HCT116 (cell line): ENCODE measurements around the gene ATXN7L1. TPM values are rescaled to one million over a fixed set of nuclear protein-coding genes. Genes with fewer than 3 reads are reported as not detected.
A peak's percentile ranks its signal among the peaks of the same experiment; 100 is the strongest.

Source experiments
- ELF1 ChIP-seq: IDR thresholded peaks from 2 replicates; pipeline ENCODE4 v1.6.1; 2012; ENCODE audit warnings: low read depth, borderline replicate concordance
- POLR2AphosphoS5 ChIP-seq: IDR thresholded peaks from 2 replicates; pipeline ENCODE4 v1.6.1; 2011; ENCODE audit warnings: mild to moderate bottlenecking, low read depth, low read length, moderate library complexity
- SP1 ChIP-seq: IDR thresholded peaks from 2 replicates; pipeline ENCODE4 v1.6.1; 2012; ENCODE audit warnings: low read depth
- SRF ChIP-seq: IDR thresholded peaks from 2 replicates; pipeline ENCODE4 v1.6.1; 2012; ENCODE audit warnings: low read depth
- ZBTB33 ChIP-seq: IDR thresholded peaks from 2 replicates; pipeline ENCODE4 v1.6.1; 2011; ENCODE audit warnings: mild to moderate bottlenecking, low read length, moderate library complexity; ENCODE audit not compliant: insufficient replicate concordance; ENCODE audit errors: extremely low read depth
- ZNF274 ChIP-seq: fragments of 200-500 bp; sonication (Bioruptor generic); IDR thresholded peaks from 2 replicates; pipeline ENCODE4 v1.6.1; 2014; ENCODE audit warnings: mild to moderate bottlenecking, low read depth, low read length, inconsistent platforms
- total RNA-seq: library from RNA; stranded (reverse); gene quantifications from one replicate; pipeline ENCODE4 v1.2.1, GENCODE V29; 2021; ENCODE audit not compliant: unreplicated experiment
- TF ChIP-seq, protein P1 (sequence below): IDR thresholded peaks from 2 replicates; pipeline ENCODE4 v1.6.1; 2012; ENCODE audit warnings: low read depth

ATXN7L1 gene
- total RNA-seq, 1 experiment from 2014 or later, result 11.5 TPM

GRCh38 chr7:105830405-105831301, 45.7 kb downstream of the ATXN7L1 start (continued):
- TF ChIP-seq ZBTB33 (peak; percentile 80), SP1 (peak; percentile 97), SRF (peak; percentile 87), POLR2AphosphoS5 (peak; percentile 80), ELF1 (no peak; the same call in 1 of the 2 replicates), ZNF274 (no peak)
- TF ChIP-seq, protein P1, sequence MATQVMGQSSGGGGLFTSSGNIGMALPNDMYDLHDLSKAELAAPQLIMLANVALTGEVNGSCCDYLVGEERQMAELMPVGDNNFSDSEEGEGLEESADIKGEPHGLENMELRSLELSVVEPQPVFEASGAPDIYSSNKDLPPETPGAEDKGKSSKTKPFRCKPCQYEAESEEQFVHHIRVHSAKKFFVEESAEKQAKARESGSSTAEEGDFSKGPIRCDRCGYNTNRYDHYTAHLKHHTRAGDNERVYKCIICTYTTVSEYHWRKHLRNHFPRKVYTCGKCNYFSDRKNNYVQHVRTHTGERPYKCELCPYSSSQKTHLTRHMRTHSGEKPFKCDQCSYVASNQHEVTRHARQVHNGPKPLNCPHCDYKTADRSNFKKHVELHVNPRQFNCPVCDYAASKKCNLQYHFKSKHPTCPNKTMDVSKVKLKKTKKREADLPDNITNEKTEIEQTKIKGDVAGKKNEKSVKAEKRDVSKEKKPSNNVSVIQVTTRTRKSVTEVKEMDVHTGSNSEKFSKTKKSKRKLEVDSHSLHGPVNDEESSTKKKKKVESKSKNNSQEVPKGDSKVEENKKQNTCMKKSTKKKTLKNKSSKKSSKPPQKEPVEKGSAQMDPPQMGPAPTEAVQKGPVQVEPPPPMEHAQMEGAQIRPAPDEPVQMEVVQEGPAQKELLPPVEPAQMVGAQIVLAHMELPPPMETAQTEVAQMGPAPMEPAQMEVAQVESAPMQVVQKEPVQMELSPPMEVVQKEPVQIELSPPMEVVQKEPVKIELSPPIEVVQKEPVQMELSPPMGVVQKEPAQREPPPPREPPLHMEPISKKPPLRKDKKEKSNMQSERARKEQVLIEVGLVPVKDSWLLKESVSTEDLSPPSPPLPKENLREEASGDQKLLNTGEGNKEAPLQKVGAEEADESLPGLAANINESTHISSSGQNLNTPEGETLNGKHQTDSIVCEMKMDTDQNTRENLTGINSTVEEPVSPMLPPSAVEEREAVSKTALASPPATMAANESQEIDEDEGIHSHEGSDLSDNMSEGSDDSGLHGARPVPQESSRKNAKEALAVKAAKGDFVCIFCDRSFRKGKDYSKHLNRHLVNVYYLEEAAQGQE, result no peak
